ENCODE measurements around the gene PGPEP1. TPM values are rescaled to one million over a fixed set of nuclear protein-coding genes. Genes with fewer than 3 reads are reported as not detected.
A peak's percentile ranks its signal among the peaks of the same experiment; 100 is the strongest.

PGPEP1 gene
- total and polyA plus RNA-seq, 10 of the 15 experiments (the other 5 are each of a cell fraction or from before 2014, with no cell fraction given) = 13.8 to 39.4 (median 17.0) TPM

- TF ChIP-seq MEF2B (IDR thresholded peaks at IDR 0.05; ENCODE audit: partially characterized antibody, poor library complexity, severe bottlenecking) (peak; percentile 65), KAT2A (conservative IDR thresholded peaks at IDR 0.05; ENCODE audit: control insufficient read depth, low read depth, low read length) (no peak), MLLT1 (IDR thresholded peaks at IDR 0.05) (no peak), NFXL1 (IDR thresholded peaks at IDR 0.05; ENCODE audit: borderline replicate concordance) (no peak), ZNF274 (IDR thresholded peaks at IDR 0.05; ENCODE audit: insufficient read depth, insufficient read length) (no peak), E2F4 (IDR thresholded peaks at IDR 0.05; ENCODE audit: low read depth, low read length) (peak; percentile 50; the same call in 1 of the 2 replicates), SUZ12 (IDR thresholded peaks at IDR 0.05; ENCODE audit: unreplicated experiment) (no peak), ZZZ3 (IDR thresholded peaks at IDR 0.05; ENCODE audit: control insufficient read depth, insufficient read length, low read depth) (no peak), IRF3 (IDR thresholded peaks at IDR 0.05) (peak; percentile 63), TBL1XR1 (IDR thresholded peaks at IDR 0.05; ENCODE audit: low read depth, low read length) (peak; percentile 47; the same call in 1 of the 2 replicates), ZBTB33 (IDR thresholded peaks at IDR 0.05) (no peak), IKZF1 (conservative IDR thresholded peaks at IDR 0.05) (peak; percentile 55), CHD2 (IDR thresholded peaks at IDR 0.05; ENCODE audit: borderline replicate concordance, low read depth, low read length) (peak; percentile 66; the same call in 1 of the 2 replicates), PAX8 (IDR thresholded peaks at IDR 0.05) (no peak), TCF3 (IDR thresholded peaks at IDR 0.05; ENCODE audit: borderline replicate concordance, insufficient read depth, low read depth, low read length) (no peak), NFYA (IDR thresholded peaks at IDR 0.05; ENCODE audit: borderline replicate concordance, low read depth, low read length) (no peak), FOXM1 (IDR thresholded peaks at IDR 0.05; ENCODE audit: low read depth, low read length) (no peak), SMC3 (IDR thresholded peaks at IDR 0.05; ENCODE audit: borderline replicate concordance, low read length) (peak; percentile 91), ZSCAN29 (IDR thresholded peaks at IDR 0.05) (no peak), SMAD5 (IDR thresholded peaks at IDR 0.05; ENCODE audit: low read depth) (peak; percentile 47; the same call in 1 of the 2 replicates), GATAD2B (conservative IDR thresholded peaks at IDR 0.05; ENCODE audit: low read depth) (no peak), SP1 (IDR thresholded peaks at IDR 0.05; ENCODE audit: low read depth, low read length) (peak; percentile 81), BCLAF1 (IDR thresholded peaks at IDR 0.05) (no peak)
Measured at GRCh38 chr19:18328340-18329034, 11.9 kb upstream of the PGPEP1 start (continued).
